H9 (cell line): ENCODE results near the gene MOB1B. TPM values are rescaled to one million over a fixed set of nuclear protein-coding genes. Genes with fewer than 3 reads are reported as not detected.

Experiments used
- total RNA-seq: library from RNA; stranded (reverse); gene quantifications from 2 replicates; pipeline ENCODE4 v1.2.1, GENCODE V29; 2021

Gene MOB1B
- total RNA-seq, 1 experiment from 2014 or later, result 30.3 TPM

Other genes starting within 250 kb of the MOB1B start
- gene JCHAIN, start 235.9 kb upstream of the MOB1B start, total RNA-seq, result not detected in 2 replicates
- 49.3 and 51.9 TPM in 2 replicates for gene UTP3, start 213.8 kb upstream of the MOB1B start, total RNA-seq
- 41.7 and 48.0 TPM in 2 replicates for gene RUFY3, start 180.4 kb upstream of the MOB1B start, total RNA-seq
- gene GRSF1, start 62.5 kb upstream of the MOB1B start, total RNA-seq, result 103 and 108 TPM in 2 replicates
- 13.2 and 13.7 TPM in 2 replicates for gene DCK, start 91.3 kb downstream of the MOB1B start, total RNA-seq